ENCODE measurements around the gene TTC39A.
A peak's percentile ranks its signal among the peaks of the same experiment; 100 is the strongest.

TTC39A gene

GRCh38 chr1:51237351-51238033 is 92.9 kb downstream of the TTC39A start:
- peak overlapping the region; percentile 88 for H3K27ac ChIP-seq
- TF ChIP-seq ZFX (IDR thresholded peaks at IDR 0.05; ENCODE audit: borderline replicate concordance) = no peak
- no peak for TF ChIP-seq CTCF (IDR thresholded peaks at IDR 0.05)
